ENCODE measurements around the gene RETREG2. TPM values are rescaled to one million over a fixed set of nuclear protein-coding genes. Genes with fewer than 3 reads are reported as not detected.

Gene RETREG2
- total RNA-seq, 1 donor: 76.0 TPM

DNA sequence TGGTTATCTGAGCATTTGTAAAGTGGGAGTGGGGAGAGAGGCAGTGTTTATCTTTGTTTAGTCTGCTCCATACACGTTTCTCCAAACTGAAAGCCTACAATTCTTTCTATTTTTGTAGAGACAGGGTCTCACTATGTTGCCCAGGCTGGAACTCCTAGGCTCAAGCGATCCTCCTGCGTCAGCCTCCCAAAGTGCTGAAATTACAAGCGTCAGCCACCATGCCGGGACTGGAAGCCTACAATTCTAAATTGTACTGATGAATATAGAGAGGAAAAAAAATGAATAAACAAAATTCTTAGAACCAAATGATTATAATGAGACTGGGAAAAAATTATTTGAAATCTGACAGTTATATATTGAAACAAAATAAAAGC, 27.1 kb downstream of the RETREG2 start:
- TF ChIP-seq, protein P1, sequence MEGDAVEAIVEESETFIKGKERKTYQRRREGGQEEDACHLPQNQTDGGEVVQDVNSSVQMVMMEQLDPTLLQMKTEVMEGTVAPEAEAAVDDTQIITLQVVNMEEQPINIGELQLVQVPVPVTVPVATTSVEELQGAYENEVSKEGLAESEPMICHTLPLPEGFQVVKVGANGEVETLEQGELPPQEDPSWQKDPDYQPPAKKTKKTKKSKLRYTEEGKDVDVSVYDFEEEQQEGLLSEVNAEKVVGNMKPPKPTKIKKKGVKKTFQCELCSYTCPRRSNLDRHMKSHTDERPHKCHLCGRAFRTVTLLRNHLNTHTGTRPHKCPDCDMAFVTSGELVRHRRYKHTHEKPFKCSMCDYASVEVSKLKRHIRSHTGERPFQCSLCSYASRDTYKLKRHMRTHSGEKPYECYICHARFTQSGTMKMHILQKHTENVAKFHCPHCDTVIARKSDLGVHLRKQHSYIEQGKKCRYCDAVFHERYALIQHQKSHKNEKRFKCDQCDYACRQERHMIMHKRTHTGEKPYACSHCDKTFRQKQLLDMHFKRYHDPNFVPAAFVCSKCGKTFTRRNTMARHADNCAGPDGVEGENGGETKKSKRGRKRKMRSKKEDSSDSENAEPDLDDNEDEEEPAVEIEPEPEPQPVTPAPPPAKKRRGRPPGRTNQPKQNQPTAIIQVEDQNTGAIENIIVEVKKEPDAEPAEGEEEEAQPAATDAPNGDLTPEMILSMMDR (IDR thresholded peaks at IDR 0.05; ENCODE audit: insufficient read depth, low read length): no peak
- no peak overlapping the region for H3K4me3 ChIP-seq (ENCODE audit: low read depth, low read length)

DNA sequence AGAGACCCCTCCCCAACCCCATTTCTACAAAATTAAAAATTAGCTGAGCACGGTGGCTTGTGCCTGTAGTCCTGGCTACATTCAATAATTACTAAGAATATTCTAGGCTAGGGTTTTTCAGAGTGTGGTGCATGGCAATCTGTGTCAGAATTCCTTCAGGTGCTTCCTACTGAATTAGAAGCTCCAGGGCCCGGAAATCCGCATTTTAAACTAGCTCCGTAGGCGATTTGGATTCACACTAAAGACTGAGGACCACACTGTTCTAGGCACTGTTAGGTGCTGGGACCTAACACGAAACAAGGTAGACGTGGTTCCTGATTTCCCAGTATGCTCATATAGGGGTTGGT, 27.9 kb downstream of the RETREG2 start:
- DNase-seq (ENCODE audit: low read depth): no peak
- H3K4me3 ChIP-seq (ENCODE audit: low read depth, low read length): peak overlapping the region; percentile 87
- TF ChIP-seq, protein P1 (IDR thresholded peaks at IDR 0.05; ENCODE audit: insufficient read depth, low read length): no peak

More for the DNA sequence above, 27.1 kb downstream of the RETREG2 start:
- no peak for DNase-seq (ENCODE audit: low read depth)

DNA sequence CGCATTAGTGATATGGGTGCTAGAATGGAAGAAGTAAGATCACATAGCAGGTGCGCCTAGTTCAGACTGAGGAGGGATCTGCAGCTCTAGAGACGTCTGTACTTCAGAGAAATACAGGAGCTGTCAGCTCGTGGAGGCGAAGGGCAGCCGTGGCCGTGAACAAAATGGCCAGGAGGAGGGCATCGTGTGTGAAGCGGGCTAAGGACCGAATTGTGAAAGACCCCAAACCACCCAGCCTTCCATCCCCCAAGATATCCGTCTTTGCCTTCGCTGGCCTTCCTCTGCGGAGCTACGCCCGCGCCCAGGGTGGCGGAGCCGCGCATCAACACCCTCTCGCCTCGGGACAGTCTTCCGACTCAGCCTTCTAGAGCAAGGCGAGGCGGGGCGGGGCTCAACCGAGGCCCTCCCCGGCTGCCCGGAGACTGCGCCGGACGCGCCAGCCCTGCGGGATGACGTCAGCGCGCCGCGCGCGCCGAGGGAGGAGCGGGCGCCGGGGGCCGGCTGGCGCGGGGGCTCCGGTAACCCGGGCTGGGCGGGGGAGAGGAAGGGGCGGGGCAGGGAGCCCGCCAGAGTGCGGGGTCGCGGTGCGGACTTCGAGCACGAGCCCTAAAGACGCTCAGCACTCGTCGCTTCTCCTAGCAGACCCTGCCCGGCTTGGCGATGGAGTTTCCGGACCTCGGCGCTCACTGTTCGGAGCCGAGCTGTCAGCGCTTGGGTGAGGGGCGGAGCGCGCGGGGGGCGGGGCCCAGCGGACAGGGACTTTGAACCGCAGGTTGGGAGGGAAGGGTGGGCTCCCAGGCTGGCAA, 28.5 kb downstream of the RETREG2 start, which contains the start of gene ZFAND2B:
Gene ZFAND2B (plus strand): TSS at position 455 of the 806 bp plus-strand sequence. CDS start 206 bp downstream, at position 661.
- DNase-seq (ENCODE audit: low read depth): peak; percentile 86
- TF ChIP-seq, protein P1 (IDR thresholded peaks at IDR 0.05; ENCODE audit: insufficient read depth, low read length): peak; percentile 23
- H3K4me3 ChIP-seq (ENCODE audit: low read depth, low read length): peak within 1 kb of the TSS; percentile 87

DNA sequence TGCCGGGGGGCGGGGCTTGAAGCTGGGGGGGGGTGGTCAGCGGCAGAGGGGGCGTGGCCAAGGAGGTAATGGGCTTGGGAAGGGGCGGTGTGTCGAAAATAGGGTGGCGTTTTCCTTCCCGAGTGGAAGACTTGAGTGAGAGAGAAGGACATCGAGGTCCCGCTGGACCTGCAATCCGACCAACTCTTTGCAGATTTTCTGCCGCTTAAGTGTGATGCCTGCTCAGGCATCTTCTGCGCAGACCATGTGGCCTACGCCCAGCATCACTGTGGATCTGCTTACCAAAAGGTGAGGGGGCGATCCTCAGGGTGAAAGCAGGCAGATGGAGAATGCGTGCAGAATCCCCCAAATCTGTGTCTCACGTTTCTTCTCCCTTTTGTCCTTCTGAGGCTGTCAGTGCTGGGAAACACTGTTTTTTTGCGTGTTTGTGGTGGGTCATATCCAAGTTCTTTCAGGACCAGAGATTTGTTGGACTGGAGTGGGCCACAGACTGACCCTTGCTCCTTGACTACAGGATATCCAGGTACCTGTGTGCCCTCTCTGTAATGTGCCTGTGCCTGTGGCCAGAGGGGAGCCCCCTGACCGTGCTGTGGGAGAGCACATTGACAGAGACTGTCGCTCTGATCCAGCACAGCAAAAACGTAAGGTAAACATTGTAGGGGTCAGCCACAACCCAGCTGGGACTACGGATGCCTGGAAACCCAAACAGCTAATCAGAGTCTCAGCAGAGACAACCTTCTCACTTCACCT, 29.2 kb downstream of the RETREG2 start:
- no peak for DNase-seq (ENCODE audit: low read depth)
- TF ChIP-seq, protein P1 (IDR thresholded peaks at IDR 0.05; ENCODE audit: insufficient read depth, low read length): no peak
- peak overlapping the region; percentile 86 for H3K4me3 ChIP-seq (ENCODE audit: low read depth, low read length)

DNA sequence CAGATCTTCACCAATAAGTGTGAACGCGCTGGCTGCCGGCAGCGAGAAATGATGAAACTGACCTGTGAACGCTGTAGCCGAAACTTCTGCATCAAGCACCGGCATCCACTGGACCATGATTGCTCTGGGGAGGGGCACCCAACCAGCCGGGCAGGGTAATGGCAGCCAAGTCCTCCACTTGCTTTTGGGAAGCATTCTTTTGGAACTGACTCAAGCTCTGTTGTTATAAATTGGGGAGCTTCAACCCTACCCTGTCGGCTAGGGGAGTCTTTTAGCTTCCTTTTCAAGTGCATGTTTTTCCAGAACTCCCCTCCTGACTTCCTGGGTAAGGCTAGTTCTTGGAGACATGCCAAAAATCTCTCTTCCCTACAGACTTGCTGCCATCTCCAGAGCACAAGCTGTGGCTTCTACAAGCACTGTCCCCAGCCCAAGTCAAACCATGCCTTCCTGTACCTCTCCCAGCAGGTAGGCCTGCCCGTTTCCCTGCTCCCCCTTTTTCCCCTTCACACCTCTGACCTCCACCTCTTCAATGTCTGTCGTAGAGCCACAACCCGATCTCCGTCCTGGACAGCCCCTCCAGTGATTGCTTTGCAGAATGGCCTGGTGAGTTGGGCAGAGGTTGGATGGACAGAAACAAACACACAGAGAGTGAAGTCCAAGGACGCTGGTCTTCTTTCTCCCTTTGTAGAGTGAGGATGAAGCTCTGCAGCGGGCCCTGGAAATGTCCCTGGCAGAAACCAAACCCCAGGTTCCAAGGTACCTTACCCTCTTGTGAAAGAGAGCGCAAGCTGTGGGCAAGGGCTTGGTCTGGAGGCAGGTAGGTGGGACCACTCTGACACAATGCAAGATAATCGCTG, 30.0 kb downstream of the RETREG2 start:
- DNase-seq (ENCODE audit: low read depth): peak; percentile 52
- TF ChIP-seq, protein P1 (IDR thresholded peaks at IDR 0.05; ENCODE audit: insufficient read depth, low read length): no peak
- peak overlapping the region; percentile 86 for H3K4me3 ChIP-seq (ENCODE audit: low read depth, low read length)

All from fibroblast of the aortic adventitia (primary cell).